GM21515 (cell line): Measurements from ENCODE around the gene TRMT2A.
"Not testable (repeated sequence)": the region's sequence is repeated elsewhere in the genome, so short reads cannot be mapped to it uniquely, and the experiment has no call there.

Experiments used
- ATAC-seq: cut with Tn5 transposase; IDR thresholded peaks from one replicate; pipeline ENCODE4 v1.9.1; 2021; ENCODE audit not compliant: unreplicated experiment

TRMT2A gene, protein sequence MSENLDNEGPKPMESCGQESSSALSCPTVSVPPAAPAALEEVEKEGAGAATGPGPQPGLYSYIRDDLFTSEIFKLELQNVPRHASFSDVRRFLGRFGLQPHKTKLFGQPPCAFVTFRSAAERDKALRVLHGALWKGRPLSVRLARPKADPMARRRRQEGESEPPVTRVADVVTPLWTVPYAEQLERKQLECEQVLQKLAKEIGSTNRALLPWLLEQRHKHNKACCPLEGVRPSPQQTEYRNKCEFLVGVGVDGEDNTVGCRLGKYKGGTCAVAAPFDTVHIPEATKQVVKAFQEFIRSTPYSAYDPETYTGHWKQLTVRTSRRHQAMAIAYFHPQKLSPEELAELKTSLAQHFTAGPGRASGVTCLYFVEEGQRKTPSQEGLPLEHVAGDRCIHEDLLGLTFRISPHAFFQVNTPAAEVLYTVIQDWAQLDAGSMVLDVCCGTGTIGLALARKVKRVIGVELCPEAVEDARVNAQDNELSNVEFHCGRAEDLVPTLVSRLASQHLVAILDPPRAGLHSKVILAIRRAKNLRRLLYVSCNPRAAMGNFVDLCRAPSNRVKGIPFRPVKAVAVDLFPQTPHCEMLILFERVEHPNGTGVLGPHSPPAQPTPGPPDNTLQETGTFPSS

DNA sequence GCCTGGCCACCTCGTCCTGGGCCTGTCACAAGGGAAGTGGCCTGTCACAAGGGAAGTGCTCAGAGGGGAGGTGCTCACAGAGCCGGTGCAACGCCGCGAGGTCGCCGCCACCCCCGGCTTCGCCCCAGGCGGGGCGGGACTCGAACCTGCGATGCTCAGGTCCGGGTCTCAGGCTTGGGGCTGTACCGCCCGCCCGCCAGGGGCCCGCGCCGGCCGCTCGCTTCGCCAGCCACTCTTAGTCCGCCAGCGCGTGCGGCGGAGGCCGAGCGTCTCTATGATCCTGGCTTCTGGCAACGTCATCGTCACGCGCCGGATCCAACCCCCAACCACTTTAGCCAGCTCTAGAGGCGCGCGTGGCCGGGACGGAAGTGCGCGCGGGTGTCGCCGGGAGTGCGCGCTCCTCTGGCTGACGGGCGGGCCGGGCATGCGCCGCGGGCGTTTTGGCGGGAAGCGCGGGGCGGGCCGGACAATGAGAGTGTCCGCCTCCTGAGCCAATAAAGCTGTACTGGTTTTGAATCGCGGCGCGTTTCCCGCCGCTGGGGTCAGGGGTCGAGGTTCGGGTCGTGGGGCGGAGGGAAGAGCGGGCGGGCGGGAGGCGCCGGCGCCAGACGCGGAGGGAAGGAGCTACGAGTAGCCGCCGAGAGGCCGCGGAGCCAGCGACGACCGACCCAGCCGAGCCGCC is at the start of gene TRMT2A:
Gene TRMT2A (minus strand): TSS at position 276 of the 682 bp plus-strand sequence. CDS start 320 bp downstream, outside the sequence.
- peak; percentile 70 for ATAC-seq

- no peak for ATAC-seq
Observed at GRCh38 chr22:20166703-20167102, 49.7 kb upstream of the TRMT2A start.

- ATAC-seq: no peak
Observed at GRCh38 chr22:20165913-20166312, 48.9 kb upstream of the TRMT2A start.

- ATAC-seq: no peak
Observed at GRCh38 chr22:20165421-20165820, 48.4 kb upstream of the TRMT2A start.

GRCh38 chr22:20164863-20165262 is 47.8 kb upstream of the TRMT2A start:
- ATAC-seq: no peak

GRCh38 chr22:20160041-20160440 is 43.0 kb upstream of the TRMT2A start:
- no peak for ATAC-seq

DNA sequence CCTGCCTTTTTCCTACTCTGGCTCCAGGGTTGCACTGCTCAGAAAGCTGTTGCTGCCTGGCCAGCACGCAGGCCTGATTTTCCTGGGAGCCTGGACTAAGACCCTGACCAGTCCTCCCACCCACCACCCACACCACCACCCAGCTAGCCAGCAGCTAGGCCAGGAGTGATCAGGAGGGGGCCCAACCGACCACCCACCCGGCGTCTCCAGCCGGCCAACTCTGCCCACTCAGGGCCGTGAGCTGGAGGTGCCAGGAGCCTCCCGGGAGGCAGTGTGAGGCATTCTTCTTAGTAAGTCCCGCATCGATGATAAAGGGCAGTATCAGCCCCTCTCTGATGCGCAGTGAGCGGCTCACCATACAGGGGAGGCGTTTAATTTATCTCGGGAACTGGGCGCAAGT is 42.5 kb upstream of the TRMT2A start:
- not testable (repeated sequence) for ATAC-seq

- no peak for ATAC-seq
Observed at GRCh38 chr22:20159076-20159475, 42.0 kb upstream of the TRMT2A start.

- ATAC-seq: no peak
Observed at GRCh38 chr22:20158391-20159036, 41.5 kb upstream of the TRMT2A start.

DNA sequence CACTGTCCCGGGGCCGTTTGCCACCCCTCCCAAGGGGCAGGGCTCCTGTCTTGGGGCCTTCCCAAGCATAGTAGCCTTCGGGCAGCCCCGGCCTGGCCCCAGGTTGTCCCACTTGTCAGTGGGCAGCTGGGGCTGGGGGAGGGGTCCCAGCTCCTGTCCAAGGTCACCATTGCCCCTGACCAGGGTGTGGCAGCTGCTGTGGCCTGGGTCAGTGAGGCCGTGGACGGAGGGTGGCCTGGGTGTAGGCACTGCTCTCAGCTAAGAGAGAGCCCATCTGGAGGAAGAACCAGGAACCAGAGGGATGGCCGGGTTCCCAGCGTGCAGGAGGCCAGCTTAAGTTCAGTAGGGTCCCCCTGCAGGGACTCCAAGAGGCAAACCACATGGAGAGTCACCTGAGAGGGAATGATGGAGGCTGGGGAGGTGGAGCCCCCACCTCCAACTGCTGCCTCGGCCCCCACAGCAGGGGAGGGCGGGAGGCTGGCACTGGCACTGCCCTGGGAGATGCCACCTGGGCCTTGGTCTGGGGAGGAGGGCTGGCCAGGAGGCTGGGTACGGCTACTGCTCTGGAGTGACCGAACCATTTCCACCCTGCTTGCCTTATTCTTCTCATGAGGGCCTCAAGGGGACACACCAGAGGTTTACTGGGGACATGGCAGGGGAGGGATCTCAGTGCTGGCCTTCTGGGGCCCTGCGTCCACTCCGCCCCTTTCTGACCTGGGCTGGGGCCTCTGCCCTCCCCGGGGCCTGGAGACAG is 40.6 kb upstream of the TRMT2A start:
- ATAC-seq: no peak

GRCh38 chr22:20156611-20157429 is 39.8 kb upstream of the TRMT2A start:
- no peak for ATAC-seq

- no peak for ATAC-seq
Observed at GRCh38 chr22:20156042-20156389, 39.0 kb upstream of the TRMT2A start.

DNA sequence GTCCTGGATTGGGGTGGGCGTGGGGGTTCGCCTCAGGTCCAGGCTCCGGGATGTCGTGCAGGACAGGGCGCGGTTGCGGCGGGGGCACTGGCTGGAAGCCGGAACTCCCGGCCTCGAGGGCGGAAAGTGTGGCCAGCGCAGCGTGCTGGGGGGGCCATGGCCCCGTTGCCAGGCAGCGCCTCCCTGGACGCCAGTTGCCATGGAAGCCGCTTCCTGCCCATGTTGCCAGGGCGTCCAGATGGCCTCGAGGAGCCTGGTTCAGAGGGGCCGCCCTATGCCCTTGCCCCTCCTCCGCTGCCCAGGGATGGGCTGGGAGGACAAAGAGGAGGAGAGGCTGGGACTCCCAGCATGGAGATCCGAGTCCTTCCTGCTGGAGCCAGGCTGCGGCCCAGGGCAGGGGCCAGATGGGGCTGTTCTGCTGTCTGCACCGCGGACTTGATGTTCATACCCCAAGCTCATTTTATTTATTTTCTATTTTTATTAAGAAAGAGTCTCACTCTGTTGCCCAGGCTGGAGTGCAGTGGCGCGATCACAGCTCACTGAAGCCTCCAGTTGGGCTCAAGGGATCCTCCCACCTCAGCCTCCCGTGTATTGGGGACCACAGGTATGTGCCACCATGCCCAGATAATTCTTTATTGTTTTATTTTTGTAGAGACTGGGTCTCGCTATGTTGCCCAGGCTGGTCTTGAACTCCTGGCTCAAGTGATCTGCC is 38.5 kb upstream of the TRMT2A start:
- no peak for ATAC-seq

- ATAC-seq: no peak
Observed at GRCh38 chr22:20154602-20155187, 37.7 kb upstream of the TRMT2A start.

GRCh38 chr22:20153945-20154344 is 36.9 kb upstream of the TRMT2A start:
- no peak for ATAC-seq

GRCh38 chr22:20152464-20152890 is 35.5 kb upstream of the TRMT2A start:
- no peak for ATAC-seq

- ATAC-seq: no peak
Observed at GRCh38 chr22:20151276-20151588, 34.2 kb upstream of the TRMT2A start.

GRCh38 chr22:20150381-20151275 is 33.6 kb upstream of the TRMT2A start, which contains the start of gene CCDC188:
TSS of gene CCDC188 (minus strand) at chr22:20151055. CDS start at chr22:20150986, 69 bp downstream.
- no peak for ATAC-seq
